ENCODE results near the gene RIPOR2. TPM values are rescaled to one million over a fixed set of nuclear protein-coding genes. Genes with fewer than 3 reads are reported as not detected.
A peak's percentile ranks its signal among the peaks of the same experiment; 100 is the strongest.

Gene RIPOR2
- total and polyA plus RNA-seq, 2 of the 13 experiments (the other 11 are each of a cell fraction or from before 2014, with no cell fraction given), result 0.02 to 0.05 TPM

DNA sequence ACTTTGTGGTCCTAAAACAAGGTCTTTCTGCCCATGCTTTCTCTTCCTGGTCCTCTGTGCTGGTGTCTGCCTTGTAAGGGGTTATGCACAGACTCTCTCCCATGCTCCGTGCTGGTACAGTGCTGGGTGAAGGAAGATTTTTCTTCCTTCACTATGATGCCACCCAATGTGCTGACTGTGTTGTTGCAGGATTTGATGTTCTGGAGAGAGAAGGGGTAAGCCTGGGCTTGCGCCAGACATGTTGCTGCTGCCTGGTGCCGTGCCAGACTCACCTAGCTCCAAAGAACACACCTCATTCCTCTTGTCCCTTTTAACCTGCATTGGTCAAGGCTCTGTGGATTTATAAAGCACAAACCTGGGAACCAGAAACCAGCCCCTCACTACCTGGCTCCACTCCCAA, 108.6 kb downstream of the RIPOR2 start:
- ChIA-PET CTCF (ENCODE audit: low intra/inter-chr PET ratio, low total read pairs) (no interaction called here), POLR2A (no interaction called here)
- no TSS peak for BruUV-seq (replicated peaks)
- FAIRE-seq (no peak), ATAC-seq (peak; percentile 77), DNase-seq (ENCODE audit: low spot score) (no peak)
- no peak overlapping the region for H3K27ac ChIP-seq (ENCODE audit: extremely low read length, insufficient read depth, low read length)
- no peak overlapping the region for H3K4me3 ChIP-seq (replicated peaks in 1 of 3; ENCODE audit: insufficient read depth in 1 of 3, low read depth in 2 of 3, low read length in 3 of 3)
- peak overlapping the region; percentile 12; the same call in 1 of the 2 replicates for H3K4me2 ChIP-seq (ENCODE audit: low read depth, low read length)
- intact Hi-C loops (cut with micrococcal nuclease; ENCODE audit: unreplicated experiment), result no loop called here
- H3K4me1 ChIP-seq (ENCODE audit: insufficient read depth, low read length), result peaks cover 50% of the 10 kb centered on the region
- no peaks in the 10 kb centered on the region for H4K20me1 ChIP-seq (ENCODE audit: insufficient read depth, low read length)
- no peaks in the 10 kb centered on the region for H3K9me3 ChIP-seq (ENCODE audit: low read length)
- H3K79me2 ChIP-seq (ENCODE audit: insufficient read depth, low read length), result no peaks in the 10 kb centered on the region
- WGBS (ENCODE audit: low lambda C conversion rate), result 60% methylated on average over 3 of the region's 3 CpGs
- in situ Hi-C loops (cut with HindIII; ENCODE audit: extremely low pct_ligation_motif_present, low pct_unique_long_range_greater_than_20kb), result no loop called here
- H3K9ac ChIP-seq (ENCODE audit: insufficient read depth, low read depth, low read length), result no peak overlapping the region
- no peaks in the 10 kb centered on the region for H3K36me3 ChIP-seq (replicated peaks in 1 of 2; ENCODE audit: control insufficient read depth in 1 of 2, insufficient read depth in 2 of 2, low read length in 2 of 2)
- H3K27me3 ChIP-seq (ENCODE audit: control insufficient read depth in 1 of 2, insufficient read depth in 2 of 2, low read length in 2 of 2), result no peaks in the 10 kb centered on the region; a peak in 1 of 5 replicates
- peak overlapping the region; percentile 81 for H2AFZ ChIP-seq (ENCODE audit: low read length)
- TF ChIP-seq NFYC (CRISPR knock-in tag; IDR thresholded peaks at IDR 0.05) (no peak), STAG1 (CRISPR knock-in tag; IDR thresholded peaks at IDR 0.05) (peak; percentile 66), ZNF777 (CRISPR knock-in tag; IDR thresholded peaks at IDR 0.05) (no peak), ZNF749 (CRISPR knock-in tag; IDR thresholded peaks at IDR 0.05; ENCODE audit: borderline replicate concordance) (0 out of 2 replicates have a peak, but pooled peaks have one; percentile 56), DPF2 (CRISPR knock-in tag; IDR thresholded peaks at IDR 0.05; ENCODE audit: borderline replicate concordance, low read depth) (no peak), MAFK (conservative IDR thresholded peaks at IDR 0.05 in 1 of 2, IDR thresholded peaks at IDR 0.05 in 1 of 2; ENCODE audit: low read length in 2 of 2) (peak; percentile 2 to 37; a peak in 1 of 4 replicates), ZNF615 (CRISPR knock-in tag; IDR thresholded peaks at IDR 0.05; ENCODE audit: borderline replicate concordance) (no peak), ZNF737 (CRISPR knock-in tag; IDR thresholded peaks at IDR 0.05; ENCODE audit: borderline replicate concordance) (no peak), SALL1 (CRISPR knock-in tag; IDR thresholded peaks at IDR 0.05) (peak; percentile 17; the same call in 1 of the 2 replicates), MATR3 (CRISPR knock-in tag; IDR thresholded peaks at IDR 0.05) (no peak), ZNF557 (CRISPR knock-in tag; IDR thresholded peaks at IDR 0.05) (no peak), DMAP1 (CRISPR knock-in tag; IDR thresholded peaks at IDR 0.05) (no peak), IRF2 (CRISPR knock-in tag; IDR thresholded peaks at IDR 0.05) (0 out of 2 replicates have a peak, but pooled peaks have one; percentile 30)
- TF ChIP-seq, protein P1, sequence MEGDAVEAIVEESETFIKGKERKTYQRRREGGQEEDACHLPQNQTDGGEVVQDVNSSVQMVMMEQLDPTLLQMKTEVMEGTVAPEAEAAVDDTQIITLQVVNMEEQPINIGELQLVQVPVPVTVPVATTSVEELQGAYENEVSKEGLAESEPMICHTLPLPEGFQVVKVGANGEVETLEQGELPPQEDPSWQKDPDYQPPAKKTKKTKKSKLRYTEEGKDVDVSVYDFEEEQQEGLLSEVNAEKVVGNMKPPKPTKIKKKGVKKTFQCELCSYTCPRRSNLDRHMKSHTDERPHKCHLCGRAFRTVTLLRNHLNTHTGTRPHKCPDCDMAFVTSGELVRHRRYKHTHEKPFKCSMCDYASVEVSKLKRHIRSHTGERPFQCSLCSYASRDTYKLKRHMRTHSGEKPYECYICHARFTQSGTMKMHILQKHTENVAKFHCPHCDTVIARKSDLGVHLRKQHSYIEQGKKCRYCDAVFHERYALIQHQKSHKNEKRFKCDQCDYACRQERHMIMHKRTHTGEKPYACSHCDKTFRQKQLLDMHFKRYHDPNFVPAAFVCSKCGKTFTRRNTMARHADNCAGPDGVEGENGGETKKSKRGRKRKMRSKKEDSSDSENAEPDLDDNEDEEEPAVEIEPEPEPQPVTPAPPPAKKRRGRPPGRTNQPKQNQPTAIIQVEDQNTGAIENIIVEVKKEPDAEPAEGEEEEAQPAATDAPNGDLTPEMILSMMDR (CRISPR knock-in tag; IDR thresholded peaks at IDR 0.05), result peak; percentile 66
- TF ChIP-seq, protein P2, sequence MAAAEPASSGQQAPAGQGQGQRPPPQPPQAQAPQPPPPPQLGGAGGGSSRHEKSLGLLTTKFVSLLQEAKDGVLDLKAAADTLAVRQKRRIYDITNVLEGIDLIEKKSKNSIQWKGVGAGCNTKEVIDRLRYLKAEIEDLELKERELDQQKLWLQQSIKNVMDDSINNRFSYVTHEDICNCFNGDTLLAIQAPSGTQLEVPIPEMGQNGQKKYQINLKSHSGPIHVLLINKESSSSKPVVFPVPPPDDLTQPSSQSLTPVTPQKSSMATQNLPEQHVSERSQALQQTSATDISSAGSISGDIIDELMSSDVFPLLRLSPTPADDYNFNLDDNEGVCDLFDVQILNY (CRISPR knock-in tag; conservative IDR thresholded peaks at IDR 0.05), result no peak
- TF ChIP-seq, protein P3, sequence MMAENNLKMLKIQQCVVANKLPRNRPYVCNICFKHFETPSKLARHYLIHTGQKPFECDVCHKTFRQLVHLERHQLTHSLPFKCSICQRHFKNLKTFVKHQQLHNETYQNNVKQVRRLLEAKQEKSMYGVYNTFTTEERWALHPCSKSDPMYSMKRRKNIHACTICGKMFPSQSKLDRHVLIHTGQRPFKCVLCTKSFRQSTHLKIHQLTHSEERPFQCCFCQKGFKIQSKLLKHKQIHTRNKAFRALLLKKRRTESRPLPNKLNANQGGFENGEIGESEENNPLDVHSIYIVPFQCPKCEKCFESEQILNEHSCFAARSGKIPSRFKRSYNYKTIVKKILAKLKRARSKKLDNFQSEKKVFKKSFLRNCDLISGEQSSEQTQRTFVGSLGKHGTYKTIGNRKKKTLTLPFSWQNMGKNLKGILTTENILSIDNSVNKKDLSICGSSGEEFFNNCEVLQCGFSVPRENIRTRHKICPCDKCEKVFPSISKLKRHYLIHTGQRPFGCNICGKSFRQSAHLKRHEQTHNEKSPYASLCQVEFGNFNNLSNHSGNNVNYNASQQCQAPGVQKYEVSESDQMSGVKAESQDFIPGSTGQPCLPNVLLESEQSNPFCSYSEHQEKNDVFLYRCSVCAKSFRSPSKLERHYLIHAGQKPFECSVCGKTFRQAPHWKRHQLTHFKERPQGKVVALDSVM (CRISPR knock-in tag; IDR thresholded peaks at IDR 0.05), result no peak
- TF ChIP-seq, protein P4, sequence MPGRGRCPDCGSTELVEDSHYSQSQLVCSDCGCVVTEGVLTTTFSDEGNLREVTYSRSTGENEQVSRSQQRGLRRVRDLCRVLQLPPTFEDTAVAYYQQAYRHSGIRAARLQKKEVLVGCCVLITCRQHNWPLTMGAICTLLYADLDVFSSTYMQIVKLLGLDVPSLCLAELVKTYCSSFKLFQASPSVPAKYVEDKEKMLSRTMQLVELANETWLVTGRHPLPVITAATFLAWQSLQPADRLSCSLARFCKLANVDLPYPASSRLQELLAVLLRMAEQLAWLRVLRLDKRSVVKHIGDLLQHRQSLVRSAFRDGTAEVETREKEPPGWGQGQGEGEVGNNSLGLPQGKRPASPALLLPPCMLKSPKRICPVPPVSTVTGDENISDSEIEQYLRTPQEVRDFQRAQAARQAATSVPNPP (CRISPR knock-in tag; IDR thresholded peaks at IDR 0.05), result 0 out of 2 replicates have a peak, but pooled peaks have one; percentile 2
- TF ChIP-seq, protein P5, sequence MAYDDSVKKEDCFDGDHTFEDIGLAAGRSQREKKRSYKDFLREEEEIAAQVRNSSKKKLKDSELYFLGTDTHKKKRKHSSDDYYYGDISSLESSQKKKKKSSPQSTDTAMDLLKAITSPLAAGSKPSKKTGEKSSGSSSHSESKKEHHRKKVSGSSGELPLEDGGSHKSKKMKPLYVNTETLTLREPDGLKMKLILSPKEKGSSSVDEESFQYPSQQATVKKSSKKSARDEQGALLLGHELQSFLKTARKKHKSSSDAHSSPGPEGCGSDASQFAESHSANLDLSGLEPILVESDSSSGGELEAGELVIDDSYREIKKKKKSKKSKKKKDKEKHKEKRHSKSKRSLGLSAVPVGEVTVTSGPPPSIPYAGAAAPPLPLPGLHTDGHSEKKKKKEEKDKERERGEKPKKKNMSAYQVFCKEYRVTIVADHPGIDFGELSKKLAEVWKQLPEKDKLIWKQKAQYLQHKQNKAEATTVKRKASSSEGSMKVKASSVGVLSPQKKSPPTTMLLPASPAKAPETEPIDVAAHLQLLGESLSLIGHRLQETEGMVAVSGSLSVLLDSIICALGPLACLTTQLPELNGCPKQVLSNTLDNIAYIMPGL (CRISPR knock-in tag; IDR thresholded peaks at IDR 0.05; ENCODE audit: borderline replicate concordance in 1 of 2, low read depth in 1 of 2), result no peak
